HCT116 (cell line): ENCODE measurements around the gene ZSWIM3. TPM values are rescaled to one million over a fixed set of nuclear protein-coding genes. Genes with fewer than 3 reads are reported as not detected.

Experiments
- ATAC-seq: fragments of 200-7000 bp; cut with Tn5 transposase; 2 replicates; pipeline ENCODE4 v1.9.1; 2020; ENCODE audit warnings: mild to moderate bottlenecking, moderate library complexity
- BruUV-seq: library from RNA; stranded (reverse); fragments of 400-500 nt; replicated peaks from 2 replicates; lab custom pipeline; 2021; lab: Mats Ljungman, UMichigan
- CTCF ChIA-PET: fragments of 300-600 bp; sonication (Branson Sonifier 250); formaldehyde crosslinking; loops from one replicate; lab custom pipeline; 2021; ENCODE audit warnings: antibody characterized with exemption; lab: Charles Lee
- POLR2A ChIA-PET: fragments of 300-600, 350-600 bp; sonication (Branson Sonifier 250); formaldehyde crosslinking; loops from one replicate; lab custom pipeline; 2021; ENCODE audit warnings: antibody characterized with exemption; lab: Charles Lee
- RAD21 ChIA-PET, 2 experiments: fragments of 300-600 bp; sonication (Branson Sonifier 250); formaldehyde crosslinking; loops; one replicate each; lab custom pipeline; 2023; ENCODE audit warnings: low total read pairs in 2 of 2; ENCODE audit not compliant: uncharacterized antibody in 2 of 2, unreplicated experiment in 2 of 2, low non-redundant PET in 1 of 2; lab: Charles Lee
- DNase-seq: peaks from one replicate; pipeline ENCODE4 v3.0.0-alpha.2; 2010; ENCODE audit warnings: low read depth, low spot score
- H2AFZ ChIP-seq: fragments of 200-600 bp; shearing (Covaris generic), sonication (generic); 2 replicates; pipeline ENCODE4 v1.6.1; 2017; ENCODE audit warnings: low read depth, mixed run types, mixed read lengths, antibody characterized with exemption, low read length; ENCODE audit not compliant: poor library complexity, severe bottlenecking
- H3K27ac ChIP-seq: 2 replicates; pipeline ENCODE4 v1.5.1; 2012; ENCODE audit warnings: low read depth, low read length
- H3K27me3 ChIP-seq: fragments of 200-600 bp; sonication (generic); 2 replicates; pipeline ENCODE4 v1.6.1; 2016; ENCODE audit warnings: mixed run types, low read length, mixed read lengths; ENCODE audit not compliant: insufficient read depth
- H3K36me3 ChIP-seq, 2 experiments: fragments of 200-500 bp in 1 of 2; fragments of 200-600 bp in 1 of 2; sonication (Bioruptor generic) in 1 of 2; sonication (generic) in 1 of 2; 2 replicates each; pipeline versions ENCODE4 v1.5.1 to v1.6.1; 2014 to 2016; ENCODE audit warnings: low read length in 2 of 2, inconsistent platforms in 1 of 2, mixed read lengths in 1 of 2, mixed run types in 1 of 2; ENCODE audit not compliant: insufficient read depth in 2 of 2, control insufficient read depth in 1 of 2
- H3K4me1 ChIP-seq, 2 experiments: fragments of 200-600 bp in 1 of 2; sonication (generic) in 1 of 2; 2 replicates each; pipeline versions ENCODE4 v1.5.1 to v1.6.1; 2012 to 2017; ENCODE audit warnings: low read length in 2 of 2, inconsistent platforms in 1 of 2, mild to moderate bottlenecking in 1 of 2, mixed read lengths in 1 of 2, mixed run types in 1 of 2, moderate library complexity in 1 of 2; ENCODE audit not compliant: insufficient read depth in 2 of 2, control insufficient read depth in 1 of 2
- H3K4me2 ChIP-seq: fragments of 200-600 bp; sonication (generic); 2 replicates; pipeline ENCODE4 v1.6.1; 2017; ENCODE audit warnings: mixed run types, low read length, mixed read lengths
- H3K4me3 ChIP-seq, 2 experiments: fragments of 200-600 bp in 1 of 2; sonication (generic) in 1 of 2; replicated peaks in 1 of 2; 2 replicates each; pipeline ENCODE4 v1.5.1; 2011 to 2016; ENCODE audit warnings: low read length in 2 of 2, control low read depth in 1 of 2, low read depth in 1 of 2, mild to moderate bottlenecking in 1 of 2, mixed read lengths in 1 of 2, mixed run types in 1 of 2
- H3K79me2 ChIP-seq: fragments of 200-600 bp; sonication (generic); 2 replicates; pipeline ENCODE4 v1.6.1; 2017; ENCODE audit warnings: mild to moderate bottlenecking, mixed run types, low read length, moderate library complexity, mixed read lengths; ENCODE audit not compliant: insufficient read depth
- H3K9ac ChIP-seq: fragments of 200-600 bp; sonication (generic); 2 replicates; pipeline ENCODE4 v1.6.1; 2016; ENCODE audit warnings: low read length, mixed read lengths
- H3K9me2 ChIP-seq: fragments of 200-600 bp; sonication (generic), shearing (Covaris generic); 2 replicates; pipeline ENCODE4 v1.6.1; 2017; ENCODE audit warnings: mixed run types, mild to moderate bottlenecking, moderate library complexity; ENCODE audit not compliant: insufficient read depth
- H3K9me3 ChIP-seq, 2 experiments: fragments of 200-500 bp in 1 of 2; fragments of 200-600 bp in 1 of 2; sonication (Bioruptor generic) in 1 of 2; sonication (generic) in 1 of 2; 2 replicates each; pipeline ENCODE4 v1.6.1; 2014 to 2017; ENCODE audit warnings: low read length in 2 of 2, mixed read lengths in 2 of 2, inconsistent platforms in 1 of 2, low read depth in 1 of 2, mild to moderate bottlenecking in 1 of 2, mixed run types in 1 of 2, moderate library complexity in 1 of 2; ENCODE audit not compliant: control insufficient read depth in 1 of 2, insufficient read depth in 1 of 2
- H4K20me1 ChIP-seq: fragments of 200-600 bp; sonication (generic), shearing (Covaris generic); 2 replicates; pipeline ENCODE4 v1.6.1; 2017; ENCODE audit warnings: mixed run types, mild to moderate bottlenecking, moderate library complexity; ENCODE audit not compliant: insufficient read depth
- CBX3 ChIP-seq: IDR thresholded peaks from 2 replicates; pipeline ENCODE4 v1.6.1; 2012; ENCODE audit warnings: low read depth
- CEBPB ChIP-seq: IDR thresholded peaks from 2 replicates; pipeline ENCODE4 v1.6.1; 2012; ENCODE audit warnings: low read depth
- CTCF ChIP-seq, 3 experiments: fragments of 200-600 bp in 1 of 3; sonication (generic) in 1 of 3; IDR thresholded peaks in 2 of 3; conservative IDR thresholded peaks in 1 of 3; 2 replicates each; pipeline ENCODE4 v1.5.1; 2012 to 2017; ENCODE audit warnings: low read depth in 2 of 3, low read length in 2 of 3, antibody characterized with exemption in 1 of 3, borderline replicate concordance in 1 of 3, control low read depth in 1 of 3, mild to moderate bottlenecking in 1 of 3, mixed read lengths in 1 of 3, mixed run types in 1 of 3, moderate library complexity in 1 of 3; ENCODE audit not compliant: insufficient read depth in 1 of 3
- EGR1 ChIP-seq: IDR thresholded peaks from 2 replicates; pipeline ENCODE4 v1.6.1; 2012; ENCODE audit warnings: low read depth
- ELF1 ChIP-seq: IDR thresholded peaks from 2 replicates; pipeline ENCODE4 v1.6.1; 2012; ENCODE audit warnings: low read depth, borderline replicate concordance
- EZH2 ChIP-seq: fragments of 200-600 bp; sonication (generic); IDR thresholded peaks from 2 replicates; pipeline ENCODE4 v1.6.1; 2017; ENCODE audit warnings: antibody characterized with exemption, mixed run types
- EZH2phosphoT487 ChIP-seq: fragments of 200-600 bp; IDR thresholded peaks from 2 replicates; pipeline ENCODE4 v1.6.1; 2018; ENCODE audit warnings: antibody characterized with exemption, borderline replicate concordance
- FOSL1 ChIP-seq: IDR thresholded peaks from 2 replicates; pipeline ENCODE4 v1.6.1; 2012; ENCODE audit warnings: low read depth
- JUND ChIP-seq: IDR thresholded peaks from 2 replicates; pipeline ENCODE4 v1.6.1; 2012
- MAX ChIP-seq: IDR thresholded peaks from 2 replicates; pipeline ENCODE4 v1.6.1; 2012
- POLR2AphosphoS5 ChIP-seq: IDR thresholded peaks from 2 replicates; pipeline ENCODE4 v1.6.1; 2011; ENCODE audit warnings: mild to moderate bottlenecking, low read depth, low read length, moderate library complexity
- RAD21 ChIP-seq: IDR thresholded peaks from 2 replicates; pipeline ENCODE4 v1.6.1; 2012; ENCODE audit warnings: low read depth, mild to moderate bottlenecking
- REST ChIP-seq: IDR thresholded peaks from 2 replicates; pipeline ENCODE4 v1.6.1; 2012; ENCODE audit warnings: low read depth
- SIN3A ChIP-seq: IDR thresholded peaks from 2 replicates; pipeline ENCODE4 v1.6.1; 2012; ENCODE audit warnings: low read depth
- SP1 ChIP-seq: IDR thresholded peaks from 2 replicates; pipeline ENCODE4 v1.6.1; 2012; ENCODE audit warnings: low read depth
- YY1 ChIP-seq: IDR thresholded peaks from 2 replicates; pipeline ENCODE4 v1.6.1; 2011; ENCODE audit warnings: low read length, low read depth, moderate library complexity, mild to moderate bottlenecking; ENCODE audit not compliant: insufficient replicate concordance; ENCODE audit errors: extremely low read depth
- ZBTB33 ChIP-seq: IDR thresholded peaks from 2 replicates; pipeline ENCODE4 v1.6.1; 2011; ENCODE audit warnings: mild to moderate bottlenecking, low read length, moderate library complexity; ENCODE audit not compliant: insufficient replicate concordance; ENCODE audit errors: extremely low read depth
- ZFX ChIP-seq: fragments of 450-650 bp; IDR thresholded peaks from 2 replicates; pipeline ENCODE4 v1.6.1; 2017
- intact Hi-C: fragments of 100-400 bp; cut with micrococcal nuclease; formaldehyde crosslinking; loops from 2 replicates; pipeline ENCODE4 v1.10.0; 2022
- total RNA-seq: library from RNA; stranded (reverse); gene quantifications from one replicate; pipeline ENCODE4 v1.2.1, GENCODE V29; 2021; ENCODE audit not compliant: unreplicated experiment

The ZSWIM3 gene
- total RNA-seq, 1 experiment from 2014 or later = 1.8 TPM

- POLR2A ChIA-PET = interaction anchor here (0.9 to 1.1 kb wide), 2 partner anchors 10 to 42 kb away, joined by 3 to 4 read pairs; partner anchors contain the start of gene ZSWIM1
- BruUV-seq = no TSS peak
- Histone ChIP-seq H3K79me2 (peaks cover 4% of the 10 kb centered on the region; the same call in 1 of the 2 replicates), H4K20me1 (no peaks in the 10 kb centered on the region), H3K36me3 (peaks cover 6 to 21% of the 10 kb centered on the region in 2 experiments; a peak in 3 of 4 replicates), H3K4me3 (peak within 1 kb of the TSS; percentile 83 to 93), H3K9ac (peak within 1 kb of the TSS; percentile 76), H3K9me2 (no peaks in the 10 kb centered on the region), H3K27me3 (no peaks in the 10 kb centered on the region), H3K4me1 (peaks cover 10 to 18% of the 10 kb centered on the region in 2 experiments; a peak in 3 of 4 replicates), H3K4me2 (peak within 1 kb of the TSS; percentile 99), H2AFZ (peak within 1 kb of the TSS; percentile 80), H3K9me3 (no peaks in the 10 kb centered on the region), H3K27ac (peak within 1 kb of the TSS; percentile 77)
- intact Hi-C loops = no loop called here
- DNase-seq (peak; percentile 82), ATAC-seq (peak; percentile 85)
- RAD21 ChIA-PET = no interaction called here
- CTCF ChIA-PET = interaction anchor here (1.5 kb wide), 1 partner anchor 14 kb away, joined by 4 read pairs; no protein-coding TSS in a partner anchor
- TF ChIP-seq FOSL1 (no peak), EZH2 (no peak), JUND (no peak), SP1 (no peak), POLR2AphosphoS5 (peak; percentile 57), REST (no peak), CBX3 (no peak; the same call in none of the 2 replicates), EGR1 (no peak; the same call in 1 of the 2 replicates), ELF1 (no peak; the same call in 1 of the 2 replicates), CTCF (IDR thresholded peaks at IDR 0.05 in 2 of 3, conservative IDR thresholded peaks at IDR 0.05 in 1 of 3; ENCODE audit: borderline replicate concordance in 1 of 3, insufficient read depth in 1 of 3, low read depth in 2 of 3, low read length in 2 of 3) (no peak), ZFX (no peak), MAX (peak; percentile 87), YY1 (peak; percentile 87), SIN3A (peak; percentile 92), CEBPB (no peak), RAD21 (no peak), EZH2phosphoT487 (no peak), ZBTB33 (no peak)
Measured at GRCh38 chr20:45890985-45891983, 33.9 kb downstream of the ZSWIM3 start, which contains the start of the genes CTSA and NEURL2. CTSA (plus strand) TSS chr20:45891335; CDS start chr20:45891569, 234 bp downstream. NEURL2 (minus strand) TSS chr20:45891208; CDS start chr20:45890991, 217 bp downstream.
